Skeletal muscle tissue (tissue), 4 donors: ENCODE data around the gene AFDN. TPM values are rescaled to one million over a fixed set of nuclear protein-coding genes. Genes with fewer than 3 reads are reported as not detected.

Experiments
- H3K27ac ChIP-seq: one replicate; pipeline ENCODE4 v1.7.0; 2013; ENCODE audit warnings: mild to moderate bottlenecking, low read depth, low read length, inconsistent platforms
- H3K27me3 ChIP-seq, 3 donors: one replicate each; pipeline ENCODE4 v1.7.0; 2013; ENCODE audit warnings: low read length in 3 of 3; ENCODE audit not compliant: control insufficient read depth in 3 of 3, insufficient read depth in 3 of 3
- H3K36me3 ChIP-seq, 3 donors: one replicate each; pipeline ENCODE4 v1.7.0; 2013; ENCODE audit warnings: low read length in 3 of 3; ENCODE audit not compliant: control insufficient read depth in 3 of 3, insufficient read depth in 3 of 3
- H3K4me1 ChIP-seq, 3 donors: one replicate each; pipeline ENCODE4 v1.7.0; 2013; ENCODE audit warnings: low read length in 3 of 3, mild to moderate bottlenecking in 3 of 3; ENCODE audit not compliant: control insufficient read depth in 3 of 3, insufficient read depth in 3 of 3
- H3K4me3 ChIP-seq, 3 donors: one replicate each; pipeline ENCODE4 v1.7.0; 2013; ENCODE audit warnings: low read length in 3 of 3
- H3K9ac ChIP-seq, 3 donors: one replicate each; pipeline ENCODE4 v1.7.0; 2013; ENCODE audit warnings: low read length in 3 of 3, mild to moderate bottlenecking in 3 of 3, moderate library complexity in 2 of 3, low read depth in 1 of 3
- H3K9me3 ChIP-seq, 3 donors: one replicate each; pipeline ENCODE4 v1.7.0; 2013; ENCODE audit warnings: low read length in 3 of 3; ENCODE audit not compliant: control insufficient read depth in 3 of 3
- total RNA-seq: library from RNA; depleted of rRNA; stranded (reverse); fragments of >200 nt; gene quantifications from one replicate; pipeline ENCODE4 v1.2.3, GENCODE V29; 2014
- donor health status: Osteomylitis.

AFDN gene
- total RNA-seq, 1 donor from 2014 or later: 40.7 TPM

- Histone ChIP-seq H3K4me1 (no peaks in the 10 kb centered on the region), H3K9ac (no peak overlapping the region), H3K9me3 (no peaks in the 10 kb centered on the region), H3K27ac (no peak overlapping the region), H3K36me3 (peaks cover 14 to 29% (median 22%) of the 10 kb centered on the region in 3 donors), H3K4me3 (no peak overlapping the region), H3K27me3 (no peaks in the 10 kb centered on the region)
Observed at GRCh38 chr6:167941822-167942221, 115.1 kb downstream of the AFDN start.

- no peaks in the 10 kb centered on the region for H3K27me3 ChIP-seq
- H3K9me3 ChIP-seq: no peaks in the 10 kb centered on the region
- H3K4me3 ChIP-seq: no peak overlapping the region
- no peak overlapping the region for H3K9ac ChIP-seq
- H3K27ac ChIP-seq: no peak overlapping the region
- no peaks in the 10 kb centered on the region for H3K4me1 ChIP-seq
- peaks cover 24 to 39% (median 28%) of the 10 kb centered on the region in 3 donors for H3K36me3 ChIP-seq
Observed at GRCh38 chr6:167944130-167944529, 117.4 kb downstream of the AFDN start.

DNA sequence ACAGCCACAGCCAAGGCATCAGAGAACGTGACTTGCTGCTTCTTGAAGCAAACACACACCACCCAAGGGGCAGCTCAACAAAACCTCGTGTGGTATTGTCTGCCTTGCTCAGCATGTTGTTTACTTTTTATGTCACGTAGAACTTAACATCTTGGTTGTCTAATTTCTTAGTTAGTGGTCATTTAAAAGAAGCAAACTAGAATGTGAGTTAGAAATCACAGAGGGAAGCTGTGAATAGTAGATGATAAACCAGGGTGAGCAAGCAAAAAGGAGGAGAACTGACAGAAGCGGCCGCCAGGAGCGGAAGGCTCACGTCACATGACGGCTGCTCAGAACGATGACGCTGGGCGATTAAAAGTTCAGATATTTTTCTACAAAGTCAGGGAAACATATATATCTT is 119.3 kb downstream of the AFDN start:
- H3K4me3 ChIP-seq: no peak overlapping the region

DNA sequence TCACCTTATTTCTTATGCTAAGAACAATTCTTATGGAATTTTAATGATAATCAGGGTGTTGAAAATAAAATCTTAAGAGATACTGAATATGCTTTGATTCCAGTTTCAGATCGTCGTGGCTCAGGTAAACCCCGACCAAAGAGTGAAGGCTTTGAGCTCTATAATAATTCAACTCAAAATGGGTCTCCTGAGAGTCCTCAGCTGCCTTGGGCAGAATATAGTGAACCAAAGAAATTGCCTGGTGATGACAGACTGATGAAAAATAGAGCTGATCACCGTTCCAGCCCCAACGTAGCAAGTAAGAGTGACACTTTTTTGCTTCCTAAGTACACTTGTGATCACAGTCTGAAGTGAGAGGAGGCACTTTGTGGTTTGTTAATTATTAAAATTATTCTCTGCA is 119.9 kb downstream of the AFDN start:
- Histone ChIP-seq H3K27ac (no peak overlapping the region), H3K9me3 (no peaks in the 10 kb centered on the region), H3K4me3 (no peak overlapping the region), H3K36me3 (peaks cover 41 to 56% (median 41%) of the 10 kb centered on the region in 3 donors), H3K4me1 (no peaks in the 10 kb centered on the region), H3K9ac (no peak overlapping the region), H3K27me3 (no peaks in the 10 kb centered on the region)

More for the DNA sequence above, 119.3 kb downstream of the AFDN start:
- H3K36me3 ChIP-seq: peaks cover 35 to 50% (median 37%) of the 10 kb centered on the region in 3 donors
- no peak overlapping the region for H3K9ac ChIP-seq
- H3K4me1 ChIP-seq: no peaks in the 10 kb centered on the region
- H3K9me3 ChIP-seq: no peaks in the 10 kb centered on the region
- no peak overlapping the region for H3K27ac ChIP-seq
- H3K27me3 ChIP-seq: no peaks in the 10 kb centered on the region

GRCh38 chr6:167947716-167948115 is 121.0 kb downstream of the AFDN start:
- H3K9me3 ChIP-seq: no peaks in the 10 kb centered on the region
- peaks cover 46 to 67% (median 50%) of the 10 kb centered on the region in 3 donors for H3K36me3 ChIP-seq
- H3K27me3 ChIP-seq: no peaks in the 10 kb centered on the region
- H3K4me1 ChIP-seq: no peaks in the 10 kb centered on the region
- no peak overlapping the region for H3K27ac ChIP-seq
- no peak overlapping the region for H3K4me3 ChIP-seq
- H3K9ac ChIP-seq: no peak overlapping the region

GRCh38 chr6:167948716-167949115 is 122.0 kb downstream of the AFDN start:
- Histone ChIP-seq H3K36me3 (peaks cover 42 to 59% (median 49%) of the 10 kb centered on the region in 3 donors), H3K9me3 (no peaks in the 10 kb centered on the region), H3K27me3 (no peaks in the 10 kb centered on the region), H3K9ac (no peak overlapping the region), H3K4me3 (no peak overlapping the region), H3K27ac (no peak overlapping the region), H3K4me1 (no peaks in the 10 kb centered on the region)

DNA sequence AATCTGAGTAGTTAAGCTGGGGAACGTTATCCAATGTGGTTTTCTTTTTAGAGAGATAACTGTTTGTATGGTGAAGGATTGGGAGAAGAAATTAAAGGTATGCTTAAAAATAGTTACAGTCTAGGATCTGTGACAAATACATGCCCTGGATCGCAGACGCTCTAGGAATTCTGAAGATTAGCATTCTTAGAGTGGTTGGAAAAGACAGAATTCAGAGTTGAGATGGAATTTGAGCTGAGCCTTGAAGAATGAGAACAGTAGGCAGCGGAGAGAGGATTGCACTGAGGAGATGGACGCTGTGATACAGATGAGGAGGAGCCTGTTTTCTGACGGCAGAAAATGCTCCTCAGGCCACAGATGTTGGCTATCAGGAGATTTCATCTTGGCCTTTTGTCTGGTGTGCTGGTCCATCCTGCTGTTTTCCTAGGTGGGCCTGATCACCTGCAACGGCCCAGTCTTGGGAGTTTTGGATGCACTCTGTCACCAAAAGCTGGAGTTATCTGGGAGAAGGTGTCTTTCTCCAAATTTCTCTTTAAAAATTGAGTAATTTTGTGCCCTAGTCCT is 122.5 kb downstream of the AFDN start:
- Histone ChIP-seq H3K9ac (no peak overlapping the region), H3K4me1 (no peaks in the 10 kb centered on the region), H3K36me3 (peaks cover 37 to 54% (median 44%) of the 10 kb centered on the region in 3 donors)

GRCh38 chr6:167951781-167952511 is 125.2 kb downstream of the AFDN start:
- H3K9me3 ChIP-seq: no peaks in the 10 kb centered on the region
- peaks cover 0 to 2% (median 0%) of the 10 kb centered on the region in 3 donors for H3K4me1 ChIP-seq
- H3K9ac ChIP-seq: no peak overlapping the region
- H3K27ac ChIP-seq: no peak overlapping the region
- no peak overlapping the region for H3K4me3 ChIP-seq
- H3K36me3 ChIP-seq: peaks cover 28 to 42% (median 36%) of the 10 kb centered on the region in 3 donors
- no peaks in the 10 kb centered on the region for H3K27me3 ChIP-seq

More for the DNA sequence above, 122.5 kb downstream of the AFDN start:
- Histone ChIP-seq H3K27me3 (no peaks in the 10 kb centered on the region), H3K27ac (no peak overlapping the region), H3K4me3 (no peak overlapping the region), H3K9me3 (no peaks in the 10 kb centered on the region)

- Histone ChIP-seq H3K4me3 (no peak overlapping the region), H3K9me3 (no peaks in the 10 kb centered on the region), H3K27me3 (no peaks in the 10 kb centered on the region), H3K4me1 (peaks cover 0 to 5% (median 0%) of the 10 kb centered on the region in 3 donors), H3K27ac (no peak overlapping the region), H3K9ac (no peak overlapping the region), H3K36me3 (peaks cover 28 to 42% (median 36%) of the 10 kb centered on the region in 3 donors)
Observed at GRCh38 chr6:167952512-167952859, 125.8 kb downstream of the AFDN start.

- H3K36me3 ChIP-seq: peaks cover 24 to 37% (median 32%) of the 10 kb centered on the region in 3 donors
- H3K27ac ChIP-seq: no peak overlapping the region
Observed at GRCh38 chr6:167953551-167953950, 126.8 kb downstream of the AFDN start.

More at GRCh38 chr6:167953551-167953950, 126.8 kb downstream of the AFDN start:
- Histone ChIP-seq H3K27me3 (no peaks in the 10 kb centered on the region), H3K9ac (no peak overlapping the region), H3K4me1 (peaks cover 0 to 5% (median 0%) of the 10 kb centered on the region in 3 donors), H3K4me3 (no peak overlapping the region), H3K9me3 (no peaks in the 10 kb centered on the region)
